SK-N-MC (cell line): Measurements from ENCODE around the gene KRT33B.

Source experiments
- EZH2 ChIP-seq: fragments of 200-600 bp; sonication (generic); IDR thresholded peaks from one replicate; pipeline ENCODE4 v1.6.1; 2017; ENCODE audit warnings: antibody characterized with exemption
- FOXP2 ChIP-seq: optimal IDR thresholded peaks from 2 replicates; pipeline ENCODE3; 2011; ENCODE audit warnings: mild to moderate bottlenecking, moderate library complexity; ENCODE audit not compliant: insufficient read depth; ENCODE audit errors: extremely low read length, control extremely low read depth
- POLR2AphosphoS5 ChIP-seq: IDR thresholded peaks from 2 replicates; pipeline ENCODE4 v1.6.1; 2012; ENCODE audit warnings: mild to moderate bottlenecking, low read depth, low read length, borderline replicate concordance

DNA sequence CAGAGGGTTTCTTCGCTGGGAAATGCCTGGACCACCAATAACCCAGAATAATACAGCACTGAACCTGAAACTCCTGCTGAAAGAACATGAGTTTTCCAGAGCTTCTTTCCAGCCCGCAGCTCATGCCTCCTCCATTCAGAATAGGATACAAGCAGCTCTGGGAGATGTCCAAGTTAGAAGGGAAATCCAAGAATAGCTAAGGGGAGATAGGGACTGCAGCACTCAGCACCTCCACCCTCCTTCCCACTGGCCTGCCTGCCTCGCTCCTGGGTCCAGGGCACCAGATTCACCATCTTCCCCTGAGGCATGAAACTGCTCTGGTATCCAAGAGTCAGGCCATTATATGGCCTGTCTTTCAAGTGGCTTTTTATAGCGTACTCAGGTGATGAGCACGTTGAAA lies 23.7 kb upstream of the KRT33B start:
- TF ChIP-seq POLR2AphosphoS5: no peak
- TF ChIP-seq EZH2: no peak
- no peak for TF ChIP-seq FOXP2
